ENCODE results near the gene NLRP1.

NLRP1 gene

GRCh38 chr17:5610956-5611355 lies 26.6 kb upstream of the NLRP1 start:
- H3K9me3 ChIP-seq (ENCODE audit: control insufficient read depth, low read length): no peaks in the 10 kb centered on the region
- H3K9ac ChIP-seq (ENCODE audit: low read length): no peak overlapping the region
- H3K4me3 ChIP-seq (ENCODE audit: low read length): no peak overlapping the region
- H3K27me3 ChIP-seq (replicated peaks; ENCODE audit: control insufficient read depth, insufficient read depth, low read length): peaks cover 22% of the 10 kb centered on the region
- no peaks in the 10 kb centered on the region for H3K4me1 ChIP-seq (ENCODE audit: control insufficient read depth, insufficient read depth, low read length)
- no peak for DNase-seq (ENCODE audit: low read depth)
- H3K36me3 ChIP-seq (ENCODE audit: control insufficient read depth, insufficient read depth, low read length, severe bottlenecking): no peaks in the 10 kb centered on the region

- no peaks in the 10 kb centered on the region for H3K36me3 ChIP-seq (ENCODE audit: control insufficient read depth, insufficient read depth, low read length, severe bottlenecking)
- DNase-seq (ENCODE audit: low read depth): no peak
- no peaks in the 10 kb centered on the region for H3K4me1 ChIP-seq (ENCODE audit: control insufficient read depth, insufficient read depth, low read length)
Measured at GRCh38 chr17:5608399-5609112, 24.2 kb upstream of the NLRP1 start.

GRCh38 chr17:5607946-5608345 lies 23.6 kb upstream of the NLRP1 start:
- H3K4me3 ChIP-seq (ENCODE audit: low read length): no peak overlapping the region
- H3K9me3 ChIP-seq (ENCODE audit: control insufficient read depth, low read length): peaks cover 10% of the 10 kb centered on the region
- H3K36me3 ChIP-seq (ENCODE audit: control insufficient read depth, insufficient read depth, low read length, severe bottlenecking): no peaks in the 10 kb centered on the region
- H3K27me3 ChIP-seq (replicated peaks; ENCODE audit: control insufficient read depth, insufficient read depth, low read length): peaks cover 24% of the 10 kb centered on the region
- no peak for DNase-seq (ENCODE audit: low read depth)
- H3K9ac ChIP-seq (ENCODE audit: low read length): no peak overlapping the region
- no peaks in the 10 kb centered on the region for H3K4me1 ChIP-seq (ENCODE audit: control insufficient read depth, insufficient read depth, low read length)

More at GRCh38 chr17:5608399-5609112, 24.2 kb upstream of the NLRP1 start:
- Histone ChIP-seq H3K27me3 (replicated peaks; ENCODE audit: control insufficient read depth, insufficient read depth, low read length) (peaks cover 27% of the 10 kb centered on the region), H3K9me3 (ENCODE audit: control insufficient read depth, low read length) (peaks cover 10% of the 10 kb centered on the region), H3K9ac (ENCODE audit: low read length) (no peak overlapping the region), H3K4me3 (ENCODE audit: low read length) (no peak overlapping the region)

GRCh38 chr17:5605452-5605851 lies 21.1 kb upstream of the NLRP1 start:
- Histone ChIP-seq H3K9ac (ENCODE audit: low read length) (no peak overlapping the region), H3K4me1 (ENCODE audit: control insufficient read depth, insufficient read depth, low read length) (no peaks in the 10 kb centered on the region), H3K4me3 (ENCODE audit: low read length) (no peak overlapping the region), H3K36me3 (ENCODE audit: control insufficient read depth, insufficient read depth, low read length, severe bottlenecking) (no peaks in the 10 kb centered on the region), H3K9me3 (ENCODE audit: control insufficient read depth, low read length) (peaks cover 10% of the 10 kb centered on the region), H3K27me3 (replicated peaks; ENCODE audit: control insufficient read depth, insufficient read depth, low read length) (peaks cover 41% of the 10 kb centered on the region)
- no peak for DNase-seq (ENCODE audit: low read depth)

- Histone ChIP-seq H3K9ac (ENCODE audit: low read length) (no peak overlapping the region), H3K9me3 (ENCODE audit: control insufficient read depth, low read length) (peaks cover 4% of the 10 kb centered on the region), H3K4me1 (ENCODE audit: control insufficient read depth, insufficient read depth, low read length) (no peaks in the 10 kb centered on the region), H3K27me3 (replicated peaks; ENCODE audit: control insufficient read depth, insufficient read depth, low read length) (peaks cover 52% of the 10 kb centered on the region), H3K36me3 (ENCODE audit: control insufficient read depth, insufficient read depth, low read length, severe bottlenecking) (no peaks in the 10 kb centered on the region), H3K4me3 (ENCODE audit: low read length) (no peak overlapping the region)
- DNase-seq (ENCODE audit: low read depth): no peak
Measured at GRCh38 chr17:5600041-5600440, 15.7 kb upstream of the NLRP1 start.

GRCh38 chr17:5598457-5598856 lies 14.1 kb upstream of the NLRP1 start:
- H3K27me3 ChIP-seq (replicated peaks; ENCODE audit: control insufficient read depth, insufficient read depth, low read length): peaks cover 41% of the 10 kb centered on the region
- H3K9ac ChIP-seq (ENCODE audit: low read length): no peak overlapping the region

GRCh38 chr17:5596421-5596820 lies 12.1 kb upstream of the NLRP1 start:
- H3K9ac ChIP-seq (ENCODE audit: low read length): no peak overlapping the region
- H3K9me3 ChIP-seq (ENCODE audit: control insufficient read depth, low read length): no peaks in the 10 kb centered on the region
- no peak for DNase-seq (ENCODE audit: low read depth)
- peaks cover 31% of the 10 kb centered on the region for H3K27me3 ChIP-seq (replicated peaks; ENCODE audit: control insufficient read depth, insufficient read depth, low read length)
- no peaks in the 10 kb centered on the region for H3K36me3 ChIP-seq (ENCODE audit: control insufficient read depth, insufficient read depth, low read length, severe bottlenecking)
- no peak overlapping the region for H3K4me3 ChIP-seq (ENCODE audit: low read length)
- no peaks in the 10 kb centered on the region for H3K4me1 ChIP-seq (ENCODE audit: control insufficient read depth, insufficient read depth, low read length)

More at GRCh38 chr17:5598457-5598856, 14.1 kb upstream of the NLRP1 start:
- Histone ChIP-seq H3K4me3 (ENCODE audit: low read length) (no peak overlapping the region), H3K36me3 (ENCODE audit: control insufficient read depth, insufficient read depth, low read length, severe bottlenecking) (no peaks in the 10 kb centered on the region), H3K4me1 (ENCODE audit: control insufficient read depth, insufficient read depth, low read length) (no peaks in the 10 kb centered on the region), H3K9me3 (ENCODE audit: control insufficient read depth, low read length) (no peaks in the 10 kb centered on the region)
- no peak for DNase-seq (ENCODE audit: low read depth)

GRCh38 chr17:5595831-5596230 lies 11.5 kb upstream of the NLRP1 start:
- Histone ChIP-seq H3K9me3 (ENCODE audit: control insufficient read depth, low read length) (no peaks in the 10 kb centered on the region), H3K36me3 (ENCODE audit: control insufficient read depth, insufficient read depth, low read length, severe bottlenecking) (no peaks in the 10 kb centered on the region), H3K9ac (ENCODE audit: low read length) (no peak overlapping the region), H3K4me1 (ENCODE audit: control insufficient read depth, insufficient read depth, low read length) (no peaks in the 10 kb centered on the region), H3K27me3 (replicated peaks; ENCODE audit: control insufficient read depth, insufficient read depth, low read length) (peaks cover 25% of the 10 kb centered on the region), H3K4me3 (ENCODE audit: low read length) (no peak overlapping the region)
- no peak for DNase-seq (ENCODE audit: low read depth)

- Histone ChIP-seq H3K4me3 (ENCODE audit: low read length) (no peak overlapping the region), H3K36me3 (ENCODE audit: control insufficient read depth, insufficient read depth, low read length, severe bottlenecking) (no peaks in the 10 kb centered on the region), H3K27me3 (replicated peaks; ENCODE audit: control insufficient read depth, insufficient read depth, low read length) (peaks cover 6% of the 10 kb centered on the region), H3K9ac (ENCODE audit: low read length) (no peak overlapping the region), H3K9me3 (ENCODE audit: control insufficient read depth, low read length) (no peaks in the 10 kb centered on the region), H3K4me1 (ENCODE audit: control insufficient read depth, insufficient read depth, low read length) (no peaks in the 10 kb centered on the region)
- peak; percentile 82 for DNase-seq (ENCODE audit: low read depth)
Measured at GRCh38 chr17:5592382-5592781, 8.1 kb upstream of the NLRP1 start.

- Histone ChIP-seq H3K36me3 (ENCODE audit: control insufficient read depth, insufficient read depth, low read length, severe bottlenecking) (no peaks in the 10 kb centered on the region), H3K27me3 (replicated peaks; ENCODE audit: control insufficient read depth, insufficient read depth, low read length) (peaks cover 6% of the 10 kb centered on the region), H3K9me3 (ENCODE audit: control insufficient read depth, low read length) (no peaks in the 10 kb centered on the region), H3K4me3 (ENCODE audit: low read length) (no peak overlapping the region), H3K4me1 (ENCODE audit: control insufficient read depth, insufficient read depth, low read length) (no peaks in the 10 kb centered on the region), H3K9ac (ENCODE audit: low read length) (no peak overlapping the region)
- no peak for DNase-seq (ENCODE audit: low read depth)
Measured at GRCh38 chr17:5591966-5592365, 7.7 kb upstream of the NLRP1 start.

GRCh38 chr17:5588584-5588983 lies 4.3 kb upstream of the NLRP1 start:
- no peaks in the 10 kb centered on the region for H3K27me3 ChIP-seq (replicated peaks; ENCODE audit: control insufficient read depth, insufficient read depth, low read length)
- H3K36me3 ChIP-seq (ENCODE audit: control insufficient read depth, insufficient read depth, low read length, severe bottlenecking): no peaks in the 10 kb centered on the region
- no peaks in the 10 kb centered on the region for H3K9me3 ChIP-seq (ENCODE audit: control insufficient read depth, low read length)
- H3K4me1 ChIP-seq (ENCODE audit: control insufficient read depth, insufficient read depth, low read length): peaks cover 20% of the 10 kb centered on the region
- no peak overlapping the region for H3K4me3 ChIP-seq (ENCODE audit: low read length)
- H3K9ac ChIP-seq (ENCODE audit: low read length): no peak overlapping the region
- no peak for DNase-seq (ENCODE audit: low read depth)

Measured in adipocyte (in vitro differentiated cells).